WERI-Rb-1 (cell line): ENCODE results near the gene RHBDF1.
A peak's percentile ranks its signal among the peaks of the same experiment; 100 is the strongest.

Experiments
- DNase-seq: peaks from one replicate; pipeline ENCODE4 v3.0.0-alpha.2; 2020
- H3K27ac ChIP-seq: fragments of 250-450 bp; sonication (Bioruptor Pico); 2 replicates; pipeline ENCODE4 v1.5.1; 2020; ENCODE audit warnings: mild to moderate bottlenecking, moderate library complexity
- H3K27me3 ChIP-seq: fragments of 250-450 bp; sonication (Bioruptor Pico); 2 replicates; pipeline ENCODE4 v1.5.1; 2021; ENCODE audit warnings: mild to moderate bottlenecking, low read depth, moderate library complexity; ENCODE audit not compliant: insufficient read depth, severe bottlenecking
- H3K36me3 ChIP-seq: fragments of 250-450 bp; sonication (Bioruptor Pico); 2 replicates; pipeline ENCODE4 v1.5.1; 2020; ENCODE audit warnings: mild to moderate bottlenecking, moderate library complexity
- H3K4me3 ChIP-seq: 2 replicates; pipeline ENCODE4 v1.5.1; 2011; ENCODE audit warnings: low read depth, mild to moderate bottlenecking, control low read depth, low read length
- H3K9me3 ChIP-seq: fragments of 250-450 bp; sonication (Bioruptor Pico); 2 replicates; pipeline ENCODE4 v1.5.1; 2021; ENCODE audit warnings: mild to moderate bottlenecking, moderate library complexity; ENCODE audit not compliant: severe bottlenecking
- TF ChIP-seq, protein P1 (sequence below): IDR thresholded peaks from 2 replicates; pipeline ENCODE4 v1.5.1; 2011; ENCODE audit warnings: low read depth, mild to moderate bottlenecking, control low read depth, inconsistent platforms, low read length

RHBDF1 gene

DNA sequence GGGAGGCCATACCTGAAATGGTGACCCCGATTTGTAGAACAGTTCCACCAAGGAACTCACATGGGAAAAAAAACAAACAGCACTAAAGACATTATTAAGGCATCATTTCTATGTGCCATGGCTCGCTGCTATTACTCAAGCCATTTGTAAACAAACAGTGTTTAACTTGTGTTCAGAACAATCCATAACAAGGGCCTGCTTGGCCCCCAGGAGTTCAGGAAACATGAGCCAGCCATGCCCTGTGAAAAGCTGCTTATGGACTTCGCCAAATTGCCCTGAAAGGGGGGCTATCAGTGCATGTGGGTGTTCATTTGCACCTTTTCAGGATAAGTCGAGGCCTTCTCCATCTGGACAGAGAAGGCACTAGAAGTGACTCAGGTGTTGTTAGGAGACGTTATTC is 27.0 kb downstream of the RHBDF1 start:
- Histone ChIP-seq H3K27ac (peak overlapping the region; percentile 81), H3K27me3 (no peaks in the 10 kb centered on the region), H3K4me3 (no peak overlapping the region), H3K36me3 (peaks cover 61% of the 10 kb centered on the region), H3K9me3 (no peaks in the 10 kb centered on the region)
- TF ChIP-seq, protein P1, sequence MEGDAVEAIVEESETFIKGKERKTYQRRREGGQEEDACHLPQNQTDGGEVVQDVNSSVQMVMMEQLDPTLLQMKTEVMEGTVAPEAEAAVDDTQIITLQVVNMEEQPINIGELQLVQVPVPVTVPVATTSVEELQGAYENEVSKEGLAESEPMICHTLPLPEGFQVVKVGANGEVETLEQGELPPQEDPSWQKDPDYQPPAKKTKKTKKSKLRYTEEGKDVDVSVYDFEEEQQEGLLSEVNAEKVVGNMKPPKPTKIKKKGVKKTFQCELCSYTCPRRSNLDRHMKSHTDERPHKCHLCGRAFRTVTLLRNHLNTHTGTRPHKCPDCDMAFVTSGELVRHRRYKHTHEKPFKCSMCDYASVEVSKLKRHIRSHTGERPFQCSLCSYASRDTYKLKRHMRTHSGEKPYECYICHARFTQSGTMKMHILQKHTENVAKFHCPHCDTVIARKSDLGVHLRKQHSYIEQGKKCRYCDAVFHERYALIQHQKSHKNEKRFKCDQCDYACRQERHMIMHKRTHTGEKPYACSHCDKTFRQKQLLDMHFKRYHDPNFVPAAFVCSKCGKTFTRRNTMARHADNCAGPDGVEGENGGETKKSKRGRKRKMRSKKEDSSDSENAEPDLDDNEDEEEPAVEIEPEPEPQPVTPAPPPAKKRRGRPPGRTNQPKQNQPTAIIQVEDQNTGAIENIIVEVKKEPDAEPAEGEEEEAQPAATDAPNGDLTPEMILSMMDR = no peak
- peak; percentile 70 for DNase-seq

DNA sequence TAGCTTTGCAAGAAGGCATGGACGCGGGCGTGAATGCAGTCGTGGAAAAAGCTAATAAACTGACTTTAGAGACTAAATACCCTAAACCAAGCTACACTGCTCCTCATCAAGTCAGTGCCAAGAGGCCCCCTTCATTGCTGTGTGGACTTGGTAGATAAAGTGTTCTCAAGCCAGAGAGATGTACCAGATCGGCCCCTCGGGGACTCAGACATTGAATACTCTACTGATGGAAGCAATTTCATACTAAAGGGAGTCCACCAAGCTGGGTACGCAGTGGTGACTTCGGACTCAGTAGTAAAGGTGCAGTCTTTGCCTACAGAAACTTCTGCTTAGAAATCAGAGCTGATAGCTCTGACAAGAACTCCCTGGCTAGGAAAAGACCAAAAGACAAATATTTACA is 27.8 kb downstream of the RHBDF1 start:
- Histone ChIP-seq H3K4me3 (no peak overlapping the region), H3K27me3 (no peaks in the 10 kb centered on the region), H3K9me3 (no peaks in the 10 kb centered on the region), H3K27ac (peak overlapping the region; percentile 81), H3K36me3 (peaks cover 53% of the 10 kb centered on the region)
- TF ChIP-seq, protein P1 = no peak
- DNase-seq = no peak

DNA sequence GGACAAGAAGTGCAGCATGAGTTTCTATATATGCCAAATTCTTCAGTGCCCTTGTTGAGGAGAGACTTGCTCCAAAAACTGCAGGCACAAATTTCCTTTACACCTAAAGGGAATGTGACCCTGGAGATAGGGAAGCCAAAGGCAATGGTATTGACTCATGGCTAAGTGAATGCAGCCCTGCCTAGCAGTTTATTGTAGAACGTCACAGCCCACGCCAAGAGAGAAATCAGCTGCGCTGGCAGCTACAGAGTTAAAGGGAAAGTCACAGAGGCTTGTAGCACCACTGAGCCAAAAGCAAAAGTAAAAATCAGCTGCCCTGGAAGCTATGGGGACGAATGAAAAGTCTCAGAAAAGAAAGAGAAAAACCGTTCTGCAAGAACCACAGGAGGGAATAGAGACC is 29.1 kb downstream of the RHBDF1 start:
- DNase-seq = no peak
- TF ChIP-seq, protein P1 = no peak
- Histone ChIP-seq H3K9me3 (no peaks in the 10 kb centered on the region), H3K36me3 (peaks cover 49% of the 10 kb centered on the region), H3K27me3 (no peaks in the 10 kb centered on the region), H3K27ac (no peak overlapping the region; the same call in 1 of the 2 replicates), H3K4me3 (no peak overlapping the region)

DNA sequence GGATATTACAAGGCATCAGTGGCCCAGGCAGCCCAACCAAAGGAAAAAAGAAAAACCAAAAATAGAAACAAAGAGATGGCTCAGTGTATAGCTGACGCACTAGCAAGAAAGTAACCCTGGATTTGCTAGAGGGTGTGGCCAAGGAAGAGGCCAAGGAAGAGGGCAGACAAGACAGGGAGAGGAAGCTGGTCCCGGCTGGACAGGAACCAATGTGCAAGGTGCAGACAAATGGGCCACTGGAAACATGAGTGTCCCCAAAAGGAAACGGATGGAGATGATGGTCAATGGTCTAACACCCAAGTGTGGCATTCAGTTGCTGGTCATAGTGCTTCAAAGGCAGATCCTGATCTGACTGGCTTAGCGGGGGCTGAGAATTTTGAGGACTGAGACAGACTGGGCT is 29.7 kb downstream of the RHBDF1 start:
- Histone ChIP-seq H3K27ac (no peak overlapping the region), H3K36me3 (peaks cover 49% of the 10 kb centered on the region), H3K4me3 (no peak overlapping the region), H3K27me3 (no peaks in the 10 kb centered on the region), H3K9me3 (no peaks in the 10 kb centered on the region)
- DNase-seq = no peak
- TF ChIP-seq, protein P1 = no peak

DNA sequence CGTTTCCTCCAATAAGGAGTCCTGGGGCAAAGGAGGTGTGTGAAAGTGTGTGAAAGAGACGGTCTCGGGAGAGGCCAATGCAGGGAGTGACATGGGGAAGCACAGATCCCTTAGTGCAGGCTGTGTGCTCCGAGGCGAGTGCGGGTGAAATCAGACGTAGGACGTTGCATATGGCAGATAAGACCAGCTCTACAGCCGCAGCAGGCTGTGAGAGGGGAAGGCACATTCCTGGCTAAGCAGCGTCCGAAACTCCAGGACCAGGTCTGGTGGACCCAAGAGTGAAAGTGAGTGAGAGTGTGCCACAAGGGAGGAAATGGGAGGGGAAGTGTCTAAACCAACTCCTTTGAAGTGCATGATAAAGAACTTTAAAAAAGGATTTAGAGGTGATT is 30.4 kb downstream of the RHBDF1 start:
- no peak for DNase-seq
- no peak overlapping the region for H3K27ac ChIP-seq
- H3K4me3 ChIP-seq = no peak overlapping the region
- H3K27me3 ChIP-seq = no peaks in the 10 kb centered on the region
- TF ChIP-seq, protein P1 = no peak
- H3K36me3 ChIP-seq = peaks cover 44% of the 10 kb centered on the region
- H3K9me3 ChIP-seq = no peaks in the 10 kb centered on the region

DNA sequence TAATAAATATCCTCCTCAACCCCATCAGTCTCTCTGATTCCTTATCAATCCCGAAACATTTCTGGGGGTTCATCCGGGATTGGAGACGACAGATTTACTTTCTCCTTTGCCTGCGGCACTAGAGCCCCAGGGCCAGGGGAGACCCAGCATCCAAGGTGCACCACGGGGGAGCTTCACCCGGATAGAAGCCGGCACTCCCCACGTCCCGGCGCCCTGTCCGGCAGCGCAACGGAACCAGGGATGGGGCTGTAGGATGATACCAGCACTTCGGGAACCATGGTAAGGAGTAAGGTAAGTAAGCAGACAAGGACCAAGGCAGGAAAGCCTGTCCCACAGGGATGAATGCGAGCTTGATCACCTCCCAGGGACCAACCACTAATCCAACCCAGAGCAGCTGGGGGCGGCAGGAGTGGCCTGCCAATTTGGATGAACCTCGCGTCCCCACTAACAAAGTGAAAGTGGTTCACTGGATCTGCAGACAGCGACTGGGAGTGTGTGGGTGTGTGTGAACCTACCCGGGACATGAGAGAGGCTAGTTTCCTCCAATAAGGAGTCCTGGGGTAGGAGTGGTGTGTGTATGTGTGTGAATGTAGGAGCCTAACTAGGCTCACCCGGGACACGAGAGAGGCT is 30.9 kb downstream of the RHBDF1 start:
- TF ChIP-seq, protein P1 = no peak
- H3K9me3 ChIP-seq = no peaks in the 10 kb centered on the region
- peaks cover 40% of the 10 kb centered on the region for H3K36me3 ChIP-seq
- no peak for DNase-seq
- no peaks in the 10 kb centered on the region for H3K27me3 ChIP-seq
- no peak overlapping the region for H3K4me3 ChIP-seq
- H3K27ac ChIP-seq = no peak overlapping the region
